Panc1 (cell line): ENCODE results near the gene BRD4. TPM values are rescaled to one million over a fixed set of nuclear protein-coding genes. Genes with fewer than 3 reads are reported as not detected.
A peak's percentile ranks its signal among the peaks of the same experiment; 100 is the strongest.
"Not testable (repeated sequence)": the region's sequence is repeated elsewhere in the genome, so short reads cannot be mapped to it uniquely, and the experiment has no call there.

ENCODE experiments used
- ATAC-seq: fragments of 200-7000 bp; cut with Tn5 transposase; 2 replicates; pipeline ENCODE4 v1.9.1; 2020; ENCODE audit warnings: mild to moderate bottlenecking, moderate library complexity
- BruUV-seq: library from RNA; stranded (reverse); fragments of 400-500 nt; replicated peaks from 2 replicates; lab custom pipeline; 2021; lab: Mats Ljungman, UMichigan
- CTCF ChIA-PET: fragments of 300-600 bp; sonication (Branson Sonifier 250); formaldehyde crosslinking; loops from one replicate; lab custom pipeline; 2022; ENCODE audit warnings: antibody characterized with exemption; lab: Charles Lee
- POLR2A ChIA-PET: fragments of 300-600 bp; sonication (Branson Sonifier 250); formaldehyde crosslinking; loops from one replicate; lab custom pipeline; 2022; ENCODE audit warnings: antibody characterized with exemption; lab: Charles Lee
- DNase-seq: peaks from one replicate; pipeline ENCODE4 v3.0.0-alpha.2; 2010; ENCODE audit warnings: low read depth, low spot score
- H3K27ac ChIP-seq: 2 replicates; pipeline ENCODE4 v1.5.1; 2011; ENCODE audit warnings: mild to moderate bottlenecking, low read length, inconsistent platforms
- H3K27me3 ChIP-seq: fragments of 200-500 bp; sonication (Bioruptor generic); 2 replicates; pipeline ENCODE4 v1.6.0; 2014; ENCODE audit warnings: low read length, inconsistent platforms; ENCODE audit not compliant: control insufficient read depth, insufficient read depth
- H3K36me3 ChIP-seq: fragments of 200-500 bp; sonication (Bioruptor generic); 2 replicates; pipeline ENCODE4 v1.5.1; 2014; ENCODE audit warnings: inconsistent platforms, mild to moderate bottlenecking, low read length, moderate library complexity; ENCODE audit not compliant: control insufficient read depth, insufficient read depth
- H3K4me1 ChIP-seq: 2 replicates; pipeline ENCODE4 v1.5.1; 2011; ENCODE audit warnings: inconsistent platforms, mild to moderate bottlenecking, low read length, moderate library complexity; ENCODE audit not compliant: control insufficient read depth, insufficient read depth
- H3K4me3 ChIP-seq, 2 experiments: 2 replicates each; pipeline ENCODE4 v1.5.1; 2011 to 2012; ENCODE audit warnings: low read depth in 2 of 2, low read length in 2 of 2, mild to moderate bottlenecking in 2 of 2, inconsistent platforms in 1 of 2, moderate library complexity in 1 of 2
- H3K9me3 ChIP-seq: fragments of 200-500 bp; sonication (Bioruptor generic); 2 replicates; pipeline ENCODE4 v1.5.1; 2014; ENCODE audit warnings: low read depth, mild to moderate bottlenecking, inconsistent platforms, low read length, moderate library complexity; ENCODE audit not compliant: control insufficient read depth, insufficient read depth
- CTCF ChIP-seq: fragments of 450-650 bp; IDR thresholded peaks from 2 replicates; pipeline ENCODE4 v1.5.1; 2017; ENCODE audit warnings: mild to moderate bottlenecking
- POLR2AphosphoS5 ChIP-seq: IDR thresholded peaks from 2 replicates; pipeline ENCODE4 v1.6.1; 2012; ENCODE audit warnings: mild to moderate bottlenecking, low read depth, low read length, moderate library complexity
- REST ChIP-seq, 2 experiments: IDR thresholded peaks; 2 replicates each; pipeline ENCODE4 v1.6.1; 2011 to 2012; ENCODE audit warnings: low read depth in 2 of 2, control low read depth in 1 of 2, low read length in 1 of 2, mild to moderate bottlenecking in 1 of 2, moderate library complexity in 1 of 2; ENCODE audit not compliant: insufficient read depth in 1 of 2
- SIN3A ChIP-seq: IDR thresholded peaks from 2 replicates; pipeline ENCODE4 v1.6.1; 2012; ENCODE audit warnings: low read depth, mild to moderate bottlenecking, low read length, moderate library complexity, borderline replicate concordance; ENCODE audit not compliant: insufficient read depth
- TCF7L2 ChIP-seq: IDR thresholded peaks from 2 replicates; pipeline ENCODE4 v1.6.1; 2011; ENCODE audit warnings: mild to moderate bottlenecking, low read depth, low read length, inconsistent platforms
- in situ Hi-C: cut with HindIII; loops from 2 replicates; pipeline ENCODE4 v1.10.0; 2016; ENCODE audit warnings: low sequenced_read_pairs, low pct_unique_long_range_greater_than_20kb
- intact Hi-C: fragments of 100-400 bp; cut with micrococcal nuclease; formaldehyde crosslinking; loops from one replicate; pipeline ENCODE4 v1.10.0; 2022; ENCODE audit not compliant: unreplicated experiment
- total RNA-seq: library from RNA; stranded (reverse); gene quantifications from one replicate; pipeline ENCODE4 v1.2.1, GENCODE V29; 2021; ENCODE audit not compliant: unreplicated experiment

The BRD4 gene
- total RNA-seq, 1 experiment from 2014 or later, result 102 TPM

- intact Hi-C loops, in situ Hi-C loops: not testable (repeated sequence)
Measured at GRCh38 chr19:15341328-15341727, 9.0 kb upstream of the BRD4 start.

GRCh38 chr19:15340086-15340485 lies 7.7 kb upstream of the BRD4 start:
- intact Hi-C loops (no loop called here), in situ Hi-C loops (no loop called here)
- H3K4me1 ChIP-seq, result no peaks in the 10 kb centered on the region
- H3K36me3 ChIP-seq, result no peaks in the 10 kb centered on the region; the same call in 1 of the 2 replicates
- ChIA-PET CTCF (no interaction called here), POLR2A (no interaction called here)
- no peaks in the 10 kb centered on the region for H3K9me3 ChIP-seq
- ATAC-seq (no peak), DNase-seq (no peak)
- H3K27me3 ChIP-seq, result no peaks in the 10 kb centered on the region
- TF ChIP-seq CTCF, result no peak
- TF ChIP-seq SIN3A, result no peak
- TF ChIP-seq REST (IDR thresholded peaks at IDR 0.05; ENCODE audit: insufficient read depth in 1 of 2, low read depth in 2 of 2, low read length in 1 of 2), result no peak
- no peak for TF ChIP-seq POLR2AphosphoS5
- TF ChIP-seq TCF7L2, result no peak
- H3K27ac ChIP-seq, result no peak overlapping the region
- no peak overlapping the region for H3K4me3 ChIP-seq
- no TSS peak for BruUV-seq

More at GRCh38 chr19:15341328-15341727, 9.0 kb upstream of the BRD4 start:
- ATAC-seq, H3K27ac ChIP-seq, DNase-seq, H3K27me3 ChIP-seq, BruUV-seq, H3K36me3 ChIP-seq, POLR2A ChIA-PET, H3K4me3 ChIP-seq, H3K9me3 ChIP-seq, H3K4me1 ChIP-seq, CTCF ChIA-PET: not testable (repeated sequence)

GRCh38 chr19:15337202-15337601 lies 4.9 kb upstream of the BRD4 start:
- intact Hi-C loops (no loop called here), in situ Hi-C loops (no loop called here)
- Histone ChIP-seq H3K9me3 (no peaks in the 10 kb centered on the region), H3K36me3 (no peaks in the 10 kb centered on the region; the same call in 1 of the 2 replicates), H3K4me3 (no peak overlapping the region), H3K27me3 (no peaks in the 10 kb centered on the region), H3K27ac (no peak overlapping the region), H3K4me1 (no peaks in the 10 kb centered on the region)
- BruUV-seq, result no TSS peak
- TF ChIP-seq SIN3A (no peak), TCF7L2 (no peak), CTCF (no peak), REST (IDR thresholded peaks at IDR 0.05; ENCODE audit: insufficient read depth in 1 of 2, low read depth in 2 of 2, low read length in 1 of 2) (no peak), POLR2AphosphoS5 (no peak)
- peak; percentile 30 for DNase-seq
- ChIA-PET CTCF (no interaction called here), POLR2A (no interaction called here)
- no peak for ATAC-seq

- H3K36me3 ChIP-seq, H3K27ac ChIP-seq, ATAC-seq, H3K9me3 ChIP-seq, H3K27me3 ChIP-seq, DNase-seq, H3K4me1 ChIP-seq, CTCF ChIA-PET, intact Hi-C loops, POLR2A ChIA-PET, H3K4me3 ChIP-seq, in situ Hi-C loops, BruUV-seq: not testable (repeated sequence)
Measured at GRCh38 chr19:15335992-15336391, 3.7 kb upstream of the BRD4 start.
